ENCODE data around the gene TFEB. TPM values are rescaled to one million over a fixed set of nuclear protein-coding genes. Genes with fewer than 3 reads are reported as not detected.

The TFEB gene
- total RNA-seq, 1 experiment from 2014 or later = 16.2 TPM

GRCh38 chr6:41733360-41733706 is 2.1 kb downstream of the TFEB start:
- Mint-ChIP-seq H3K9me3 (ENCODE audit: unreplicated experiment) (no peaks in the 10 kb centered on the region), H3K27me3 (ENCODE audit: insufficient read depth, unreplicated experiment) (no peaks in the 10 kb centered on the region), H3K4me3 (ENCODE audit: unreplicated experiment) (peak overlapping the region; percentile 62), H3K27ac (ENCODE audit: low read depth, unreplicated experiment) (peak overlapping the region; percentile 67), H3K4me1 (ENCODE audit: insufficient read depth, unreplicated experiment) (peaks cover 20% of the 10 kb centered on the region), H3K36me3 (ENCODE audit: insufficient read depth, unreplicated experiment) (no peaks in the 10 kb centered on the region)
- ChIA-PET POLR2A (interaction anchor here (0.6 to 5.9 kb wide), 17 partner anchors 10 to 494 kb away, joined by 3 to 98 read pairs (median 4); partner anchors contain the start of genes BYSL, FRS3, MED20 and PRICKLE4), CTCF (interaction anchor here (0.5 to 3.4 kb wide), 15 partner anchors 9 to 670 kb away, joined by 3 to 25 read pairs (median 4); partner anchors contain the start of genes PGC and TOMM6)
- intact Hi-C loops (cut with micrococcal nuclease) = no loop called here
- TSS peak; percentile 57 for BruUV-seq (replicated peaks)
- no peak for TF ChIP-seq CTCF (IDR thresholded peaks at IDR 0.05; ENCODE audit: unreplicated experiment)
- DNase-seq (ENCODE audit: unreplicated experiment) = peak; percentile 22

GRCh38 chr6:41732591-41733359 is 2.6 kb downstream of the TFEB start:
- ChIA-PET POLR2A (interaction anchor here (0.6 to 5.9 kb wide), 16 partner anchors 9 to 495 kb away, joined by 3 to 98 read pairs (median 4); partner anchors contain the start of genes FRS3, PRICKLE4, TAF8 and TOMM6), CTCF (interaction anchor here (0.6 to 3.4 kb wide), 9 partner anchors 8 to 333 kb away, joined by 3 to 25 read pairs (median 7); partner anchors contain the start of gene PGC)
- TSS peak; percentile 50 for BruUV-seq (replicated peaks)
- no peak for TF ChIP-seq CTCF (IDR thresholded peaks at IDR 0.05; ENCODE audit: unreplicated experiment)
- H3K4me1 Mint-ChIP-seq (ENCODE audit: insufficient read depth, unreplicated experiment) = peaks cover 20% of the 10 kb centered on the region
- H3K27me3 Mint-ChIP-seq (ENCODE audit: insufficient read depth, unreplicated experiment) = no peaks in the 10 kb centered on the region
- no peaks in the 10 kb centered on the region for H3K9me3 Mint-ChIP-seq (ENCODE audit: unreplicated experiment)
- DNase-seq (ENCODE audit: unreplicated experiment) = peak; percentile 35
- intact Hi-C loops (cut with micrococcal nuclease) = no loop called here
- no peaks in the 10 kb centered on the region for H3K36me3 Mint-ChIP-seq (ENCODE audit: insufficient read depth, unreplicated experiment)
- H3K27ac Mint-ChIP-seq (ENCODE audit: low read depth, unreplicated experiment) = peak overlapping the region; percentile 67
- H3K4me3 Mint-ChIP-seq (ENCODE audit: unreplicated experiment) = peak overlapping the region; percentile 62

GRCh38 chr6:41732149-41732548 is 3.3 kb downstream of the TFEB start:
- Mint-ChIP-seq H3K9me3 (ENCODE audit: unreplicated experiment) (no peaks in the 10 kb centered on the region), H3K36me3 (ENCODE audit: insufficient read depth, unreplicated experiment) (no peaks in the 10 kb centered on the region), H3K4me3 (ENCODE audit: unreplicated experiment) (peak overlapping the region; percentile 62), H3K4me1 (ENCODE audit: insufficient read depth, unreplicated experiment) (peaks cover 20% of the 10 kb centered on the region), H3K27ac (ENCODE audit: low read depth, unreplicated experiment) (peak overlapping the region; percentile 7), H3K27me3 (ENCODE audit: insufficient read depth, unreplicated experiment) (no peaks in the 10 kb centered on the region)
- no peak for TF ChIP-seq CTCF (IDR thresholded peaks at IDR 0.05; ENCODE audit: unreplicated experiment)
- no peak for DNase-seq (ENCODE audit: unreplicated experiment)
- no TSS peak for BruUV-seq (replicated peaks)
- ChIA-PET CTCF (interaction anchor here (3.3 kb wide), 1 partner anchor 44 kb away, joined by 18 read pairs; no protein-coding TSS in a partner anchor), POLR2A (interaction anchor here (0.7 to 5.9 kb wide), 4 partner anchors 9 to 85 kb away, joined by 3 to 98 read pairs (median 6); partner anchors contain the start of gene TOMM6)
- intact Hi-C loops (cut with micrococcal nuclease) = no loop called here

GRCh38 chr6:41731561-41732086 is 3.8 kb downstream of the TFEB start:
- CTCF ChIA-PET = no interaction called here
- BruUV-seq (replicated peaks) = no TSS peak

More at GRCh38 chr6:41731561-41732086, 3.8 kb downstream of the TFEB start:
- H3K27me3 Mint-ChIP-seq (ENCODE audit: insufficient read depth, unreplicated experiment) = no peaks in the 10 kb centered on the region
- POLR2A ChIA-PET = interaction anchor here (0.7 to 5.9 kb wide), 4 partner anchors 9 to 84 kb away, joined by 3 to 98 read pairs (median 6); partner anchors contain the start of gene TOMM6
- intact Hi-C loops (cut with micrococcal nuclease) = no loop called here
- DNase-seq (ENCODE audit: unreplicated experiment) = peak; percentile 33
- no peak for TF ChIP-seq CTCF (IDR thresholded peaks at IDR 0.05; ENCODE audit: unreplicated experiment)
- H3K36me3 Mint-ChIP-seq (ENCODE audit: insufficient read depth, unreplicated experiment) = no peaks in the 10 kb centered on the region
- peak overlapping the region; percentile 62 for H3K4me3 Mint-ChIP-seq (ENCODE audit: unreplicated experiment)
- no peaks in the 10 kb centered on the region for H3K9me3 Mint-ChIP-seq (ENCODE audit: unreplicated experiment)
- peaks cover 20% of the 10 kb centered on the region for H3K4me1 Mint-ChIP-seq (ENCODE audit: insufficient read depth, unreplicated experiment)
- peak overlapping the region; percentile 73 for H3K27ac Mint-ChIP-seq (ENCODE audit: low read depth, unreplicated experiment)
